ENCODE measurements around the gene ZIC2.

DNA sequence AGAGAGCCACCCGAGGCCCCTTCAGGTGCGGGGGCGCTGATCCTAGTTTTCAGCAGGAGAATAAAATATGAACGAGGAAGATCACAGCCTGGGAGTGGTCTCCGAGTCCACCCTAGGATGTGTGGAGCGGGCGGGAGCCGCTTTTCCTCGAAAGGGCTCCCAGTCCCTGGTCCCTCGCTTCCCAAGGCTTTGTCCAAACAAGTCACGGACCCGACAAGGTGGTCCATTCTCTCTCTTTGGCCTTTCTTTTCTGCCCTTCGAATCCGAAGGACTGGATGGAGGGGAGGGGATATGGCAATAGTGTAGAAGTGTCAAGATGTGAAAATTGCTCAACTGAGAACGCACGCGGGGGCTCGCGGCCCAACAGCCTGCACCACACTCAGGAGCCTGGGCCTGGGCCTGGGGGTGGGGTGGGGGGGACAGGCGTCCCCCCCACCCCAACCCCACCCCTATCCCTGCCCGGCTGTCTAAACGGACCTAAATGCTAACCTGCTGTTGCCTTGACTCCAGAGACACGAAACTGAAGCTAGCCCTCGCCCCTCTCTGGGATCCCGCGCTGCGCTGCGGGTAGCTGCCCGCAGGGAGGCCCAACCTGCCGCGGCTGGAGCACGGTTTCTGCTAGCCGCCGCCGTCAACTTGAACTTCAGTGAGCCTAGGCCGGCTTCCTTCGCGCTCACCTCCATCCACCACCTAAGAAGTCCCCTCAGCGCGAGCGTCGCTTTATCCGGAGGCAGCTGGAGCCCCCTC lies 7.1 kb downstream of the ZIC2 start:
- TF ChIP-seq, protein P1, sequence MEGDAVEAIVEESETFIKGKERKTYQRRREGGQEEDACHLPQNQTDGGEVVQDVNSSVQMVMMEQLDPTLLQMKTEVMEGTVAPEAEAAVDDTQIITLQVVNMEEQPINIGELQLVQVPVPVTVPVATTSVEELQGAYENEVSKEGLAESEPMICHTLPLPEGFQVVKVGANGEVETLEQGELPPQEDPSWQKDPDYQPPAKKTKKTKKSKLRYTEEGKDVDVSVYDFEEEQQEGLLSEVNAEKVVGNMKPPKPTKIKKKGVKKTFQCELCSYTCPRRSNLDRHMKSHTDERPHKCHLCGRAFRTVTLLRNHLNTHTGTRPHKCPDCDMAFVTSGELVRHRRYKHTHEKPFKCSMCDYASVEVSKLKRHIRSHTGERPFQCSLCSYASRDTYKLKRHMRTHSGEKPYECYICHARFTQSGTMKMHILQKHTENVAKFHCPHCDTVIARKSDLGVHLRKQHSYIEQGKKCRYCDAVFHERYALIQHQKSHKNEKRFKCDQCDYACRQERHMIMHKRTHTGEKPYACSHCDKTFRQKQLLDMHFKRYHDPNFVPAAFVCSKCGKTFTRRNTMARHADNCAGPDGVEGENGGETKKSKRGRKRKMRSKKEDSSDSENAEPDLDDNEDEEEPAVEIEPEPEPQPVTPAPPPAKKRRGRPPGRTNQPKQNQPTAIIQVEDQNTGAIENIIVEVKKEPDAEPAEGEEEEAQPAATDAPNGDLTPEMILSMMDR (IDR thresholded peaks at IDR 0.05): no peak
- TF ChIP-seq POLR2A (IDR thresholded peaks at IDR 0.05): no peak
